WTC11 (cell line): ENCODE measurements around the gene CTIF. TPM values are rescaled to one million over a fixed set of nuclear protein-coding genes. Genes with fewer than 3 reads are reported as not detected.

Experiments
- ATAC-seq: fragments of 200-7000 bp; cut with Tn5 transposase; 2 replicates; pipeline ENCODE4 v1.10.0; 2021; ENCODE audit warnings: mild to moderate bottlenecking, moderate library complexity
- CTCF ChIA-PET: fragments of 300-600 bp; sonication (Branson Sonifier 250); formaldehyde crosslinking; loops from one replicate; lab custom pipeline; 2021; ENCODE audit warnings: antibody characterized with exemption; lab: Charles Lee
- POLR2A ChIA-PET: fragments of 350-600 bp; sonication (Branson Sonifier 250); formaldehyde crosslinking; loops from one replicate; lab custom pipeline; 2021; ENCODE audit warnings: antibody characterized with exemption; lab: Charles Lee
- DNase-seq: peaks from one replicate; pipeline ENCODE4 v3.0.0; 2021; ENCODE audit warnings: low spot score
- H3K27ac Mint-ChIP-seq: 2 replicates; pipeline ENCODE4 v1.8.0; 2021; ENCODE audit warnings: mixed read lengths
- H3K27me3 Mint-ChIP-seq: 2 replicates; pipeline ENCODE4 v1.8.0; 2021; ENCODE audit warnings: low read depth, mild to moderate bottlenecking, moderate library complexity, mixed read lengths
- H3K36me3 Mint-ChIP-seq: 2 replicates; pipeline ENCODE4 v1.8.0; 2021; ENCODE audit warnings: mixed read lengths
- H3K4me1 Mint-ChIP-seq: 2 replicates; pipeline ENCODE4 v1.8.0; 2022; ENCODE audit warnings: mixed read lengths
- H3K4me3 Mint-ChIP-seq: 2 replicates; pipeline ENCODE4 v1.8.0; 2021; ENCODE audit warnings: mild to moderate bottlenecking, moderate library complexity, mixed read lengths
- H3K9me3 Mint-ChIP-seq: 2 replicates; pipeline ENCODE4 v1.8.0; 2021; ENCODE audit warnings: mixed read lengths
- ATF1 ChIP-seq: sonication (generic); formaldehyde crosslinking; IDR thresholded peaks from 2 replicates; pipeline ENCODE4 v1.8.1; 2023; ENCODE audit warnings: mild to moderate bottlenecking, moderate library complexity, missing genetic modification reagents
- IRF1 ChIP-seq: sonication (generic); formaldehyde crosslinking; IDR thresholded peaks from 2 replicates; pipeline ENCODE4 v1.8.0; 2023; ENCODE audit warnings: missing genetic modification reagents
- NR2C2 ChIP-seq: sonication (generic); formaldehyde crosslinking; IDR thresholded peaks from 2 replicates; pipeline ENCODE4 v1.8.0; 2022; ENCODE audit warnings: mild to moderate bottlenecking, missing genetic modification reagents
- SOX15 ChIP-seq: fragments of 250-450 bp; sonication (Bioruptor Pico); IDR thresholded peaks from 2 replicates; pipeline ENCODE4 v1.9.0; 2021; ENCODE audit warnings: mild to moderate bottlenecking
- ZBTB43 ChIP-seq: sonication (generic); formaldehyde crosslinking; IDR thresholded peaks from 2 replicates; pipeline ENCODE4 v1.8.1; 2023; ENCODE audit warnings: mild to moderate bottlenecking, missing genetic modification reagents
- ZNF121 ChIP-seq: sonication (generic); formaldehyde crosslinking; IDR thresholded peaks from 2 replicates; pipeline ENCODE4 v1.8.0; 2023; ENCODE audit warnings: missing genetic modification reagents
- ZNF281 ChIP-seq: sonication (generic); formaldehyde crosslinking; IDR thresholded peaks from 2 replicates; pipeline ENCODE4 v1.8.0; 2023; ENCODE audit warnings: mild to moderate bottlenecking, missing genetic modification reagents
- ZNF317 ChIP-seq: sonication (generic); formaldehyde crosslinking; IDR thresholded peaks from 2 replicates; pipeline ENCODE4 v1.8.1; 2023; ENCODE audit warnings: low read depth, mild to moderate bottlenecking, moderate library complexity, missing genetic modification reagents, borderline replicate concordance
- ZNF423 ChIP-seq: fragments of 250-450 bp; sonication (Bioruptor Pico); IDR thresholded peaks from 2 replicates; pipeline ENCODE4 v2.1.2; 2022; ENCODE audit warnings: mild to moderate bottlenecking, moderate library complexity
- total RNA-seq: library from RNA; stranded (reverse); gene quantifications from 3 replicates; pipeline ENCODE4 v1.2.3, GENCODE V29; 2021
- TF ChIP-seq, protein P1 (sequence below): sonication (generic); formaldehyde crosslinking; IDR thresholded peaks from 2 replicates; pipeline ENCODE4 v1.8.0; 2022; ENCODE audit warnings: mild to moderate bottlenecking, missing genetic modification reagents
- TF ChIP-seq, protein P2 (sequence below): sonication (generic); formaldehyde crosslinking; IDR thresholded peaks from 2 replicates; pipeline ENCODE4 v1.8.1; 2023; ENCODE audit warnings: mild to moderate bottlenecking, moderate library complexity, missing genetic modification reagents
- TF ChIP-seq, protein P3 (sequence below): sonication (generic); formaldehyde crosslinking; IDR thresholded peaks from 2 replicates; pipeline ENCODE4 v1.8.1; 2022; ENCODE audit warnings: mild to moderate bottlenecking, moderate library complexity, missing genetic modification reagents

The CTIF gene
- total RNA-seq, 1 experiment from 2014 or later: 28.5 TPM

DNA sequence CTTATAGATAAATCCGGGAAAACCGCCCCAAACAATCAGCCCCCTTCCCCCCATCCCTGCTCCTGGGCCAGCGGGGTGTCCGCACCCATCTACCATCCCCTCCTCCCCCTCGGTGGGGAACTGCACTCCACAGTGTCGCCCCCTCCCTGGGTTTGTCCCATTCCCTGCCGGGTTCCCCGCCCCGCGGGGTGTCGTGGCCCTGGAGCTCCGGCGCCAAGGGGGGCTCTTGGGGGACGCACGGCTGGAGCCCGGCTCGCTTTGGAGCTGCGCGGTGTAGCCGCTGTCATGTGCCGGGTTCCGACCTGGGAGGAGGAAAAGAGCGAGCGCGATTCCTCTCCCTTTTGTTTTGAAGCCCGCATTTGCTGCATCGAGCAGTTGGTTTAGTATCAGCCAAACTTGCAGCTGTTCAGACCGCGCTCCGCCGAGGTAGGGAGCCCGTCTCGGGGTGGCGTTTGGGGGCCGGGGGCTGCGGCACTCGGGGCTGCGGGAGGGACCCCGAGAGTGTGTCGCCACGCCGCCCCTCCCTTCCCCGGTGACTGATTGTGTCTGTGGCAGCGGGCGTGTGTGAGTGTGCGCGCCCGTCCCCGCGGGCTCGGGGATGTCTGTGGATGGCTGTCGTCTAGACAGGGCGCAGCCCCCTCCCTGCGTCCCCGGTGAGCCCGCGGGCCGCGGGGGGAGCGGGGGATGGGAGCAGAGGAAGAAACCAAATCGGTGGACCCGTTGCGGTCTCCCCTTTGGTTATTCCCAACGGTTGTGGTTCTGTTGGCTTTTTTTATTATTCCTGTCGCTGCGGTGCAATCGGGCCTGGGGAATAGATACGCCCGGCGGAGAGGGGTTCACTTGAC, 797 bp downstream of the CTIF start (continued):
- TF ChIP-seq ATF1 (no peak), ZNF423 (CRISPR knock-in tag) (peak; percentile 82), SOX15 (CRISPR knock-in tag) (no peak), ZBTB43 (CRISPR knock-in tag) (no peak), ZNF281 (no peak)

GRCh38 chr18:48540251-48541025, 1.6 kb downstream of the CTIF start:
- POLR2A ChIA-PET: no interaction called here
- H3K36me3 Mint-ChIP-seq: no peaks in the 10 kb centered on the region
- H3K27me3 Mint-ChIP-seq: peaks cover 30% of the 10 kb centered on the region
- ATAC-seq (peak; percentile 3; the same call in 1 of the 2 replicates), DNase-seq (peak; percentile 67)
- TF ChIP-seq, protein P1, sequence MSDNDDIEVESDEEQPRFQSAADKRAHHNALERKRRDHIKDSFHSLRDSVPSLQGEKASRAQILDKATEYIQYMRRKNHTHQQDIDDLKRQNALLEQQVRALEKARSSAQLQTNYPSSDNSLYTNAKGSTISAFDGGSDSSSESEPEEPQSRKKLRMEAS (CRISPR knock-in tag): 0 out of 2 replicates have a peak, but pooled peaks have one; percentile 19
- TF ChIP-seq, protein P2, sequence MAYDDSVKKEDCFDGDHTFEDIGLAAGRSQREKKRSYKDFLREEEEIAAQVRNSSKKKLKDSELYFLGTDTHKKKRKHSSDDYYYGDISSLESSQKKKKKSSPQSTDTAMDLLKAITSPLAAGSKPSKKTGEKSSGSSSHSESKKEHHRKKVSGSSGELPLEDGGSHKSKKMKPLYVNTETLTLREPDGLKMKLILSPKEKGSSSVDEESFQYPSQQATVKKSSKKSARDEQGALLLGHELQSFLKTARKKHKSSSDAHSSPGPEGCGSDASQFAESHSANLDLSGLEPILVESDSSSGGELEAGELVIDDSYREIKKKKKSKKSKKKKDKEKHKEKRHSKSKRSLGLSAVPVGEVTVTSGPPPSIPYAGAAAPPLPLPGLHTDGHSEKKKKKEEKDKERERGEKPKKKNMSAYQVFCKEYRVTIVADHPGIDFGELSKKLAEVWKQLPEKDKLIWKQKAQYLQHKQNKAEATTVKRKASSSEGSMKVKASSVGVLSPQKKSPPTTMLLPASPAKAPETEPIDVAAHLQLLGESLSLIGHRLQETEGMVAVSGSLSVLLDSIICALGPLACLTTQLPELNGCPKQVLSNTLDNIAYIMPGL (CRISPR knock-in tag): peak; percentile 36; the same call in 1 of the 2 replicates
- TF ChIP-seq ZNF317 (CRISPR knock-in tag): no peak
- TF ChIP-seq, protein P3, sequence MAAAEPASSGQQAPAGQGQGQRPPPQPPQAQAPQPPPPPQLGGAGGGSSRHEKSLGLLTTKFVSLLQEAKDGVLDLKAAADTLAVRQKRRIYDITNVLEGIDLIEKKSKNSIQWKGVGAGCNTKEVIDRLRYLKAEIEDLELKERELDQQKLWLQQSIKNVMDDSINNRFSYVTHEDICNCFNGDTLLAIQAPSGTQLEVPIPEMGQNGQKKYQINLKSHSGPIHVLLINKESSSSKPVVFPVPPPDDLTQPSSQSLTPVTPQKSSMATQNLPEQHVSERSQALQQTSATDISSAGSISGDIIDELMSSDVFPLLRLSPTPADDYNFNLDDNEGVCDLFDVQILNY: peak; percentile 23; the same call in 1 of the 2 replicates
- 0 out of 2 replicates have a peak, but pooled peaks have one; percentile 33 for TF ChIP-seq ZNF121
- 0 out of 2 replicates have a peak, but pooled peaks have one; percentile 26 for TF ChIP-seq ATF1
- no peak for TF ChIP-seq IRF1 (CRISPR knock-in tag)
- TF ChIP-seq NR2C2 (CRISPR knock-in tag): peak; percentile 30; the same call in 1 of the 2 replicates
- H3K4me3 Mint-ChIP-seq: peak overlapping the region; percentile 81
- no peaks in the 10 kb centered on the region for H3K9me3 Mint-ChIP-seq
- CTCF ChIA-PET: interaction anchor here (2.6 kb wide), 1 partner anchor 7 kb away, joined by 6 read pairs; no protein-coding TSS in a partner anchor
- H3K4me1 Mint-ChIP-seq: peaks cover 51% of the 10 kb centered on the region
- no peak overlapping the region for H3K27ac Mint-ChIP-seq
